KG1 (cell line): ENCODE results near the gene UCMA.

ENCODE experiments used
- DNase-seq: peaks from one replicate; lab custom pipeline; 2025; lab: John Stamatoyannopoulos, UW

The UCMA gene

GRCh38 chr10:13187135-13187534, 47.0 kb downstream of the UCMA start:
- no peak for DNase-seq

- DNase-seq: no peak
Observed at GRCh38 chr10:13184730-13185514, 49.3 kb downstream of the UCMA start.

- no peak for DNase-seq
Observed at GRCh38 chr10:13184276-13184675, 49.9 kb downstream of the UCMA start.

GRCh38 chr10:13183625-13184024, 50.5 kb downstream of the UCMA start:
- DNase-seq: no peak

GRCh38 chr10:13182424-13182823, 51.8 kb downstream of the UCMA start:
- DNase-seq: no peak

GRCh38 chr10:13180788-13181187, 53.4 kb downstream of the UCMA start:
- no peak for DNase-seq

- DNase-seq: no peak
Observed at GRCh38 chr10:13173616-13174015, 60.6 kb downstream of the UCMA start.
